ES-I3 (cell line): ENCODE results near the gene SPATA21.
"Not testable (repeated sequence)": the region's sequence is repeated elsewhere in the genome, so short reads cannot be mapped to it uniquely, and the experiment has no call there.

Experiments
- H3K36me3 ChIP-seq: 2 replicates; pipeline ENCODE4 v1.6.1; 2013; ENCODE audit warnings: mild to moderate bottlenecking, low read length, control low read depth, moderate library complexity; ENCODE audit not compliant: insufficient read depth
- H3K4me1 ChIP-seq: 2 replicates; pipeline ENCODE4 v1.6.1; 2013; ENCODE audit warnings: mild to moderate bottlenecking, control low read depth, low read length; ENCODE audit not compliant: insufficient read depth
- H3K9ac ChIP-seq: 2 replicates; pipeline ENCODE4 v1.6.1; 2013; ENCODE audit warnings: low read depth, mild to moderate bottlenecking, low read length, moderate library complexity
- H3K9me3 ChIP-seq: 2 replicates; pipeline ENCODE4 v1.6.1; 2013; ENCODE audit warnings: mild to moderate bottlenecking, low read length, moderate library complexity; ENCODE audit not compliant: control insufficient read depth, insufficient read depth

Gene SPATA21

GRCh38 chr1:16371725-16372124 lies 65.5 kb downstream of the SPATA21 start:
- Histone ChIP-seq H3K4me1 (peaks cover 26% of the 10 kb centered on the region), H3K9ac (no peak overlapping the region), H3K36me3 (peaks cover 4% of the 10 kb centered on the region; the same call in 1 of the 2 replicates), H3K9me3 (no peaks in the 10 kb centered on the region)

GRCh38 chr1:16369821-16370220 lies 67.4 kb downstream of the SPATA21 start:
- Histone ChIP-seq H3K9me3 (no peaks in the 10 kb centered on the region), H3K4me1 (peaks cover 12% of the 10 kb centered on the region), H3K9ac (no peak overlapping the region), H3K36me3 (peaks cover 4% of the 10 kb centered on the region; the same call in 1 of the 2 replicates)

GRCh38 chr1:16367968-16368890 lies 69.0 kb downstream of the SPATA21 start:
- Histone ChIP-seq H3K9ac (peak overlapping the region; percentile 93), H3K4me1 (peaks cover 5% of the 10 kb centered on the region; the same call in 1 of the 2 replicates), H3K36me3 (peaks cover 4% of the 10 kb centered on the region; the same call in 1 of the 2 replicates), H3K9me3 (no peaks in the 10 kb centered on the region)

- Histone ChIP-seq H3K9ac (peak overlapping the region; percentile 93), H3K9me3 (no peaks in the 10 kb centered on the region), H3K4me1 (peaks cover 5% of the 10 kb centered on the region; the same call in 1 of the 2 replicates), H3K36me3 (no peaks in the 10 kb centered on the region; the same call in 1 of the 2 replicates)
These were observed 69.8 kb downstream of the SPATA21 start for GRCh38 chr1:16367258-16367967.

GRCh38 chr1:16366722-16367257 lies 70.4 kb downstream of the SPATA21 start, which contains the start of gene SZRD1:
SZRD1 (plus strand) TSS chr1:16367242; CDS start chr1:16367258, 16 bp downstream.
- Histone ChIP-seq H3K36me3 (no peaks in the 10 kb centered on the region), H3K9me3 (no peaks in the 10 kb centered on the region), H3K4me1 (peaks cover 5% of the 10 kb centered on the region; the same call in 1 of the 2 replicates), H3K9ac (peak within 1 kb of the TSS; percentile 93)

GRCh38 chr1:16365146-16365498 lies 72.1 kb downstream of the SPATA21 start:
- H3K4me1 ChIP-seq, H3K36me3 ChIP-seq, H3K9me3 ChIP-seq, H3K9ac ChIP-seq: not testable (repeated sequence)

GRCh38 chr1:16356867-16357266 lies 80.4 kb downstream of the SPATA21 start:
- H3K36me3 ChIP-seq, result no peaks in the 10 kb centered on the region
- H3K4me1 ChIP-seq, result 0 out of 2 replicates have a peak, but pooled peaks cover 4% of the 10 kb centered on the region
- no peak overlapping the region for H3K9ac ChIP-seq
- no peaks in the 10 kb centered on the region for H3K9me3 ChIP-seq

- Histone ChIP-seq H3K36me3 (no peaks in the 10 kb centered on the region), H3K9me3 (no peaks in the 10 kb centered on the region), H3K4me1 (peaks cover 15% of the 10 kb centered on the region; the same call in 1 of the 2 replicates), H3K9ac (no peak overlapping the region)
These were observed 82.6 kb downstream of the SPATA21 start for GRCh38 chr1:16354619-16355018.

- H3K9ac ChIP-seq, result peak overlapping the region; percentile 83
- no peaks in the 10 kb centered on the region for H3K9me3 ChIP-seq
- peaks cover 17% of the 10 kb centered on the region; the same call in 1 of the 2 replicates for H3K4me1 ChIP-seq
- no peaks in the 10 kb centered on the region for H3K36me3 ChIP-seq
These were observed 84.2 kb downstream of the SPATA21 start for GRCh38 chr1:16352842-16353535.

- Histone ChIP-seq H3K9ac (peak within 1 kb of the TSS; percentile 83), H3K4me1 (peaks cover 17% of the 10 kb centered on the region; the same call in 1 of the 2 replicates), H3K9me3 (no peaks in the 10 kb centered on the region), H3K36me3 (no peaks in the 10 kb centered on the region)
These were observed 85.0 kb downstream of the SPATA21 start, which contains the start of gene FBXO42 for GRCh38 chr1:16351994-16352841. FBXO42 (minus strand) TSS chr1:16352480; CDS start chr1:16315418, 37,062 bp downstream.

- Histone ChIP-seq H3K9ac (peak overlapping the region; percentile 83), H3K9me3 (no peaks in the 10 kb centered on the region), H3K36me3 (no peaks in the 10 kb centered on the region), H3K4me1 (peaks cover 17% of the 10 kb centered on the region; the same call in 1 of the 2 replicates)
These were observed 85.7 kb downstream of the SPATA21 start for GRCh38 chr1:16351456-16351993.

- H3K4me1 ChIP-seq, result peaks cover 17% of the 10 kb centered on the region; the same call in 1 of the 2 replicates
- no peak overlapping the region for H3K9ac ChIP-seq
- H3K36me3 ChIP-seq, result no peaks in the 10 kb centered on the region
These were observed 87.3 kb downstream of the SPATA21 start for GRCh38 chr1:16349847-16350406.

More at GRCh38 chr1:16349847-16350406, 87.3 kb downstream of the SPATA21 start:
- H3K9me3 ChIP-seq, result no peaks in the 10 kb centered on the region
